ENCODE data around the gene POLE2.

DNA sequence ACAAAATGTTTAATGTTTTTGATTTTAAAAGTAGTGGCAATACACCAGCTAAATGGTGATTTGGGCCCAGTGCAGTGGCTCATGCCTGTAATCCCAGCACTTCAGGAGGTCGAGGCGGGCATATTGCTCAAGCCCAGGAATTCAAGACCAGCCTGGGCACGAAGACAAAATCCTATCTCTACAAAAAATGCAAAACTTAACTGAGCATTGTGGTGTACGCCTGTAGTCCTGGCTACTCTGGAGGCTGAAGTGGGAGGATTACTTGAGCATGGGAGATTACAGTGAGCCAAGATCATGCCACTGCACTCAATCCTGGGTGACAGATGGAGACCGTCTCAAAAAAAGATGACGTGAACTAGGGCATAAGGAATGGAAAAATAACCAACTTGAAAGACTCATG lies 72.2 kb downstream of the POLE2 start:
- TF ChIP-seq POLR2A (IDR thresholded peaks at IDR 0.05; ENCODE audit: low read length): no peak
- TF ChIP-seq GATA1 (IDR thresholded peaks at IDR 0.05; ENCODE audit: low read depth, low read length): no peak
